ENCODE measurements around the gene HMGB2.

DNA sequence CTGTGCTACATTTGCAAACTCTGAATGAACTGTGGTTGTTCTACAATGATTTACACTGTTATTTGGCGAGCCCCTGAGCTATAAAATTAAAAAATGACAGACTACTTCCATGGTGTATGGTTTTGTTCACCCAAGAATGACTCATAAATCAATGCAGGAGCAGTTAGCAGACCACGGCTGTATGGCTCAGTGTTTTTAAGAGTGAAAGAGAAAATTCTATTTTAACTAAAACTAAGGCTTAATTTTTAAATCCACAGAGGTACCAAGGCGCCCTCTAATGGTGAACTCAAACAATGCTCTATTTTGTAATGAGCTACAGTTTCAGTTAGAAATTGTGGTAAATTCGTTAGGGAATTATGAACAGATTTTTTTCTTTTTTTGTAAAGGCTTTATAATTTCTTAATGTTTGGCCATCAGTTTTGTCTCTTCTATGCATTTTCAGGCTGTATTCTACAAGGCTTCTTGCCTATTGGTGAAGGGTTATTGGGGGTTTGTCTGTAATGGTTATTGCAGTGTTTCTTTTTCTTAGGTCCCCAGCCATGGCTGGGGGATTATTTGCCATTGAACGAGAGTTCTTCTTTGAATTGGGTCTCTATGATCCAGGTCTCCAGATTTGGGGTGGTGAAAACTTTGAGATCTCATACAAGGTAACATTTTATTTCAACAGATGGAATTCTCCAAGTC is 32.5 kb downstream of the HMGB2 start:
- TF ChIP-seq POLR2A (IDR thresholded peaks at IDR 0.05; ENCODE audit: low read length) (no peak), GATA1 (IDR thresholded peaks at IDR 0.05; ENCODE audit: low read depth, low read length) (no peak)
